ENCODE data around the gene CALCA.
"Not testable (repeated sequence)": the region's sequence is repeated elsewhere in the genome, so short reads cannot be mapped to it uniquely, and the experiment has no call there.

The CALCA gene, protein sequence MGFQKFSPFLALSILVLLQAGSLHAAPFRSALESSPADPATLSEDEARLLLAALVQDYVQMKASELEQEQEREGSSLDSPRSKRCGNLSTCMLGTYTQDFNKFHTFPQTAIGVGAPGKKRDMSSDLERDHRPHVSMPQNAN

DNA sequence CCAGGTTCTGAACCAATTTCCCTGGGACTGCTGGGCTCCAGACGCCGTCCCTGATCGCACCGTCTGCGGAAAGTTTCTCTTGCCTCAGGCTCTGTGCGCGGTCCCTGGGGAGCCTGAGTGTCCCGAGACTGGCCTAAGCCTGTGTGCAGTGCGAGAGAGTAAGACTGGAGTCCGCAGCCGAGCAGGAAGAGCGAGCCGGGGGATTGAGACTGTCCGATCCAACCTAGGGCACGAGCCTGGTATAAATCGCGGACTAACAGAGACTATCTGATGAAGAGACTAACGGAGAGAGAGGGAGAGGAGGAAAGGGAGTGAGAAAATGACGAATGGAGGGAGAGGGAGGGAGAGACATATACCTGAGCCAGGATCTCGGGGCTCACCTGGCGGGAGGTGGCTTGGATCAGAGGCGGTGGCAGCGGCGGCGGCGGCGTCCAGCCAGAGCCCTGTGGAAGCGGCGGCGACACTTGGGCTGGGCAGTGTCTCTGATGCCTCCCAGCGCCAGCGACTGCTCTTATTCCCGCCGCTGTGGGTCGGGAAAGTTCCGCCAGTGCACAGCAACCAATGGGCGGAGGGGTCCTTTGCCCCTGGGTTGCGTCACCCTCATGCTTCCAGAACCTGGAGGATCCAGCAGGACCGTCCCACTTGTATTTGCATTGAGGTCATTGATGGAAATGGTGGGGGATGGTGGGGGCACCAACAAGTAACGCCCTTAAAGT is at the start of gene CALCA:
TSS of gene CALCA (minus strand) at position 487 of the 716 bp plus-strand sequence. CDS start 1,159 bp downstream, outside the sequence.
- DNase-seq = no peak

DNA sequence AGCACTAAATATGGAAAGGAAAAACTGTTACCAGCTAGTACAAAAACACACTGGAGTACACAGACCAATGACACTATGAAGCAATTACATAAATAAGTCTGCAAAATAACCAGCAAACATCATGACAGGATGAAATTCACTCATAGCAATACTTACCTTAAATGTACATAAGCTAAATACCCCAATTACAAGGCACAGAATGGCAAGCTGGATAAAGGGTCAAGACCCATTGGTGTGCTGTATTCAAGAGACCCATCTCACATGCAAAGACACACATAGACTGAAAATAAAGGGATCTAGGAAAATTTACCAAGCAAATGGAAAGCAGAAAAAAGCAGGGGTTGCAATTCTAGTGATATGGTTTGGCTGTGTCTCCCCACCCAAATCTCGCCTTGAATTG is 44.0 kb upstream of the CALCA start:
- no peak for DNase-seq

DNA sequence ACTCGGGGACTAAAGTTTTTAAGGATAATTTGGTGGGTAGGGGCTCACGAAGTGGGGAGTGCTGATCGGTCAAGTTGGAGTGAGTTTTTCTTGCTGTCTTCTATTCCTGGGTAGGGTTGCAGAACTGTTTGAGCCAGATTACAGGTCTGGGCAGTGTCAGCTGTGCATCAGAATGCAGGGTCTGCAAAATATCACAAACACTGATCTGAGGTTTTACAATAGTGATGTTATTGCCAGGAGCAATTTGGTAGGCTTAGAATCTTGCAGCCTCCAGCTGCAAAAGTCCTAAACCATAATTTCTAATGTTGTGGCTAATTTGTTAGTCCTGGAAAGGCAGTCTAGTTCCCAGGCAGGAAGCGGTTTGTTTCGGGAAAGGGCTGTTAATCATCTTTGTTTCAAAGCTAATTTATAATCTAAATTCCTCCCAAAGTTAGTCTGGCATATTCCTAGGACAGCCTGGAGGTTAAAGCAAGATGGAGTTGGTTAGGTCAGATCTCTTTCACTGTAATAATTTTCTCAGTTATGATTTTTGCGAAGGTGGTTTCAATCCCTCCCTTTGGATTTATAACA is 39.7 kb upstream of the CALCA start:
- no peak for DNase-seq

DNA sequence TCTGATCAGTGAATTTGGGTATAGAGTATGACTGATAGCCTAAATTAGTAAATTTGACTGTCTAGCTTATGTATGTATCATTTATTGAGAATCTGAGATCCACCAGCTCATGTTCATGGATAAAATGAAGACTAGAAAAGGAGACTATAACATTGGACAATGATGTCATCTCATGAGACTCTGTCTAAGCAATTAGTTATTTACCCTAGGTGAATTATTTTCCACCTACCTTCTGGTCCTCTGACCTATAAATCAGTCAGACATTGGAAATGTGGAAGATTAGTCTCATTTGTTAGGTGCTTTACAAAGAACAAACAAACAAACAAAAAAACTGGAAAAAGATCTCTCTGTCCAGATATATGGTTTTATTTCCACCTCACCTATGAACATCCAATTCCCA is 38.7 kb upstream of the CALCA start:
- DNase-seq = no peak

DNA sequence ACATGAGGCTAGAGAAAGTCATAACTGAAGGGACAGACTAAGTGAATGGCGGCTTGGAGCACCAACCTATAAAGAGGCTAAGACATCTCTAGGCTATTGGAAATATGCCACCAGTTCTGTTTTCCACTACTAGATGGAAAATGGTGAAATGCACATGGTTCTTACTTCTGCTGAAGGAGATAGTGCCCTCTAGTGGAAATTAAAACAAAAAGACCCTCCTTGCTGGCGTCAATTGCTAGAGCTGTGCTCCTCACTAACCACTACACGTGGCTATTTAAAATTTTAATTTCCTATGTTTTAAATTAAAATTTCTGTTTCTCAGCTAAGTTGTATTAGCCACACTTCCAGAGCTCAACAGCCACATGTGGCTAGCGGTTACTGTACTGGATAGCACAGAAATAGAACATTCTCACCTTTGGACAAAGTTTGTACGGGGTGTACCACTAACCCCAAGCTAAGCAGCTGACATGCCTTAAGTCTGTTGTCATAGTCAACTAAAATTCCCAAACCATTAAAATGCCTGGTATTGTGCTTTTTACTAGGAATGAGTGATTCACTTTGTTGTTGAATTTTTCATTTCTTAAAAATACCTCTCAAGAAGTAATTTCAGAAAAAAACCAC is 34.1 kb upstream of the CALCA start:
- no peak for DNase-seq

DNA sequence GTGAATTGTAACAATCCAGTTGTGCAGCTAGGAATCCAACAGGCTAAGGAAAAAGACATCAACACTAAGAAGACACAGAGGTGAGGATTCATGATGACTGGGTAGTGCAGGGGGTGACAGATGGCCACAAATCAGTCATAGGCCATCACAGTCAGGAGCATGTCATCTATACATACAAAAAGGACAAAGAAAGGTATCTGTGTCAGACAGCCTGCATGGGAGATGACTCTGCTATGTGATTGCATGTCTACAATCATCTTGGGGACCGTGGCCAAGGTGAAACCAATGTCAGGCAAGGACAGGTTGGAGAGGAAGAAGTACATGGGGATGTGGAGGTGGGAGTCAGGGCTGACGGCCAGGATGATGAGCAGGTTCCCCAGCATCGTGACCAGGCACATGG is 16.0 kb upstream of the CALCA start:
- DNase-seq = not testable (repeated sequence)

DNA sequence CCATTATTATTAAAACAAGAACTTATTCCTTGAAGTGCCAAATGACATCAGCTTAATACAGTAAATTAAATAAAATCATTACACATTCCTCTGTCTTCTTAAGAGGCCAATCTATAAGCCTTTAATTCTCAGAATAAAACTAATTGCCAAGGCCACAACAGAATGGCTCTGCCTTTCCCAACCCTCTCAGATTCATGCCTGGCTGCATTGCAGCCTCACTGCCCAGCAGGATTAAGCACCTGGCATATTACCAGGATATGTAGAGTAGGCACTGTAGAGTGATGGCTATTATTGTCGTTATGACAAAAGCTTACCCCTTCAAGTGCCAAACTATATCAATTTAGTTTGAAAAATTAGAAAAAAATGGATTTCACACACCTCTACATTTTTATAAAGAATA is 9.4 kb upstream of the CALCA start:
- no peak for DNase-seq

DNA sequence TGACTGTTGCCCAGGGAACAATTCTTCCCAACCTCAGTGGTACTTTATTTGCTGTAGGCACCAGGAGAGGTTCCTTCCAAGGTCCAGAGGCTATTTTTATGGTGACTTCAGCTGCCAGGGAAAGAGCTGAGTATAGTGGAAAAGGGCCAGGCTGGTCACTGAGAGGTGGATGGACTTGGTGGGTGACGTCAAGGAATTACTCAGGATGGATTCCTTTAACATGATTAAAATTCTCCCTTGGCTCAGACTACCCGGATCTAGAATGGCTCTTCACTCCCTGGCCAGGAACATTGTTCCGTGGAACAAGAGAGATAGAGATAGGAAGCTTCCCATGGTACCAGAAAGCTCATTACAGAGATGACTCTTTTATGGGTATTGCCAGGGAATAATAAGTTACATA is 8.7 kb upstream of the CALCA start:
- DNase-seq = no peak

DNA sequence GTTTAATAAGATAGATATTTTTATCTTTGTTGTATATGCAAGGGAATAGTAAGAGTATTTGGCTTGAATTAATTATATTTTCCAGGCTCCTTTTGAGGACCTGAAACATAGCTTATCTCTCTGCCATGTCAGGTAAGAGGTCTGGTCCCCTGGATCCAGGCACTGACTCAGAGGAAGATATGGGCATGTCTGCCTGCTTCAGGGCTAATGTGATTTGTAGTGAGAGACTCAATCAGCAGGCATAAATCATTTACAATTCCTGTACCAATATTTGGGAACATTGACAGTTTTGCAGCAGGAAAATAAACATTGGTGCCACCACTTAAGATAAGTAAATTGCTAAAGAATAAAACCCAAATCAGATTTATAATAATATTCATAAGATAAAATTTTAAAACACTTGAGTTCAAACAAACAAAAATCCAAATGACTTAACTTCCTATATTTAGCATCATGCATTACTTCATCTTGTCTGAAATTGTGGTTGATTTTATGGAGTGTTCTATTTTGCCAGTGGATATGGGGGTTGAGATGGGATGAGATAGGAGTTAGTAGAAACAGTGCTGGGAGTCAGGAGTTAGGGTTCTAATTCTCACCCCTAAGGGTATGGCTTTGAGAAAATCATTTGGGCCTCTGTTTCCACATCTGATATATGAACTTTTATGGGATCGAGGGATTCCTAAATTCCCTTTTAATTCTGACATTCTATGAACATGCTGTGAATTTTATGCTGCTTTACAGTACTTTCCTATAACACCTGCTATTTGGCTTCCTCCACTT is 5.1 kb upstream of the CALCA start:
- DNase-seq = no peak

DNA sequence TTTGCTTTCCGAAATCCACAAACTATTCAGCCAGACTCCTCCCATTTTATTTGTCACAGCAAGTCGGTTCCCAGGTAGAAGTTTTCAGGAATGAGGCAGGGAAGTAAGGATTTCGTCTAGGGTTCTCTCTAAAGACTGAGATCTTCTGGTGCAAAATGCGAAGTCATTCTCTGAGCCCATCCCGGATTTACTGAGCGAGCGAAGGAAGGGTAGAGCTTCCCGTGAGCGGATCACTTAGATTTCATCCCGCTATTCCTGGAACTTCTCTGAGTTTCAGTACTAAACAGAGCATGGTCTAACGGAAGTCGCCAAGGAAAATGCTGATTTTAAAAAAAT is 3.1 kb upstream of the CALCA start:
- no peak for DNase-seq

DNA sequence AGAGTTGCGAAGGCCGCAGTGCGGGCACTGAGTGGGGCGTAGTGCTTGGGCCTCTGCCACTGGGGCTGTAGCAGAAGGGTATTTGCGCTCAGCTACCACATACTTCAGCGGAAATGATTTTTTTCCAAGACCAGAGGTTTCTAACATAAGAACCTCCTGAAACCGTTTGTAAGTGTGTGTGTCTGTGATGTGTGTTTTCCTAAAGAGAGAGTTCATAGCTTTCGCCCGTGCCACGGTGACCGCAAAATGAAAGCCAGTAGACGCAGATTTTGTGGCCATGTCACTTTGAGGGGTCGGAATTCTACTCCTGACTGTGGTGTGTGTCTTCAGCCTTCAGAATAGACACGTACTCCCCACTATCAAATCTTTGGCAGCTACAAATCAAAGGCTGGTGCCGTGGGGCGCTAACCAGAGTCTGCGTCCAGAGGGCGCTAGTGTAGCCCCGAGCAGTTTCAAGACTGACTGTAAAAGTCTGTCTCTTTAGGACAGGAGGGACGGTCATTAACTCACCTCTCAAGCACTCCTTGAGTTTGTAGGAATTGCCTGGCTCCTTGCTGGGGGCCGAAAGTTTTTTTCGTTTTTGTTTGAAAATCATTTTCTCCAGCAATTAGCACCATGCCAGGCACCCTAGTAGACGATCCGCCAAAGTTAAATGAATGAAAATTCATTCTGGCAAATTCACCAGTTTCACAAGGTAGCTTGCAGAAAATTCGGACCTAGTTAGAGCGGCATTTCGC is 2.5 kb upstream of the CALCA start:
- DNase-seq = peak; percentile 64

DNA sequence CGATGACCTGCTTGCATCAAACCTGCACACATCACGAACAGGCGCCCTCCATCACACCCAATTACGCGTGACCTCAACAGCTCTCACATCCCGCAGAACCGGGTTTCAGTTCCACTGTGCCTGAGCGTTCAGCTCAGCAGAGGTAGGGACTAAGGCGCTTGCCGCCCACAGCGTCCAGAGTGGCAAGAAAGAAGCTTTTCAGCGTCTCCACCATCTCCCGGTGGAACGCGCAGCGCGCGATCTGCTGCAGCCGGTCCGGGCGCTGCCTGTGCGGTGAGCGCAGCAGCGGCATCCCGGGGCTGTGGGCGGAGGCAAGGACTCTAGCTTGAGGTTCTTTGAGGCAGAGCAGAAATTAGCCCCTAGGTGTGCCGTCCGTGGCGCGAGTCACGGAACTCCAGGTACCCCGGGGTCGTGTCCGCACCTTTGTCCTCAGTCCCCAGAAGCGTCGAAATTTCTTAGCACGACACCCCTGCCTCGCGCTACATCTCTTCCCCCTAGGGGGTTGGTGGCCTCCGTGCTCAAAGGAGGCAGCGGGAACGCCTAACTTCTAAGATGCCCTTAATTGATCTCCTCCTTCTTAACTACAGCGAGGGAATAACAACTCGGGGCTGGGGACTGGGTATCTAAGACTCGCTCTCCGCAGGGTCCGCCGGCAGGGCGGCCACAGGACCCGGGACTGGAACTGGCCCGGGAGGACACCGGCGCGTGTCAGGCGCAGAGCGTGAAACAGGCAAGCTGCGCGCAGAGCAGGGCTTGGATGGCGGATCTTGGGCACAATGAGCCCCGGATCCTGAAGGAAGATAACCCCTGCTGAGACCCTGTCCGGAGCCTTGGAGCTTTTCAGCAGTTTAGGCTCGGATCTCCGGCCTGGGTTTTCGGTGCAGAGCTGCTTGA is 1.7 kb upstream of the CALCA start:
- DNase-seq = peak; percentile 46

DNA sequence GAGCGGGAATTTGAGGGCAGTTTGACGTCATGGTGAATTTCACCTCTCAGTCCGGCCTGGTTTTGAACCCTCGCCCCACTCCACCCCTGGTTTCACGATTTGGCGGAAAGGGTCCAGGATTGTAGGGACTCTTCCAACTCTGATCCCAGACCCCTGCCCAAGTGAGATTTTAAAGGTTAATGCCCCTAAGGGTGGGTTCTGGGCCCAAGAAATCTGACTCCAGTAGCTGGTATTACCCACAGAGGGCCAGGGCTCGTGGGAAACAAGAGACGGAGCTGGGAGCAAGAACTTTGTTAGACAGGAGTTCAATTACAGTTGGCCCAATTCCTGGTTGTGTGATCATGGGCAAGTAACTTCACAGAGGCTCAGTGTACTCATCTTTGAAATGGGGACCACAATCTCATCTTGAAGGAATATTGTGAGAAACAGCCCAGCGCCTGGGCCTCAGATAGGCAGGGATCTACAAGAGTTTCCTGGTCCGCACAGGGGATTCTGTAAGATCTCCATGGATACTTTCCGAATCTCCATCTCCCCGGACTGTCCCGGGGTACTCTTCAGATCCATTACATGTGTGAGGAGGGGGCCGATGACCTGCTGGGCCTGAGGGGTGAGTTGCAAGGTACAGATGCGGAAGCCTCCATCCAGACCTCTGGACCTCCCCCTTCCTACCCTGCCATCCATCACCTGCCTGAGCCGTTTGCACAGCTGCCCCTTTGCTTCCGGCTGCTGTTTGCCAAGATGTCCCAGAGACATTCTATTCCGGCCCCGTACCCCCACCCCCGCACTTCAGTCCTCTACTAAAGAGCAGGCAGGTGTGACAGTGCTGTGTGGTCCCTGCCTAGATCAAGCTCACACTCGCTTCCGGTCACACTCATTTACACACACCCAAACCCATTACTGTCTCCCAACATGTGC is 687 bp upstream of the CALCA start:
- no peak for DNase-seq

DNA sequence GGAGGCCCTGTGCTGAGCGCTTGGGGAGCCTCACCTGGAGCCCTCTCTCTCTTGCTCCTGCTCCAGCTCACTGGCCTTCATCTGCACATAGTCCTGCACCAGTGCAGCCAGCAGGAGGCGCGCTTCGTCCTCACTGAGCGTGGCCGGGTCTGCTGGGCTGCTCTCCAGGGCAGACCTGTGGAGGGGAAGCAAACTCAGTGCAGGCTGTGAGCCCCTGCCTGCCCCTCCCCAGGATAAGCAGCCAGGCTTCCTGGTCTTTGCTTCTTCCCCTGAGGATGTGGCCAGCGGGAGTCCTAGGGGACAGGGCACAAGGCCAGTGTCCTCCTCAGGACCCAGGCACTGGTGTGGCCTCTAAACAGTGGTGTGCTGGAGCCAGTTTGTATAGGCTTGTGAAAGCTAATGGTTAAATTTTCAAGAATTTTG is 2.2 kb downstream of the CALCA start:
- peak; percentile 70 for DNase-seq

DNA sequence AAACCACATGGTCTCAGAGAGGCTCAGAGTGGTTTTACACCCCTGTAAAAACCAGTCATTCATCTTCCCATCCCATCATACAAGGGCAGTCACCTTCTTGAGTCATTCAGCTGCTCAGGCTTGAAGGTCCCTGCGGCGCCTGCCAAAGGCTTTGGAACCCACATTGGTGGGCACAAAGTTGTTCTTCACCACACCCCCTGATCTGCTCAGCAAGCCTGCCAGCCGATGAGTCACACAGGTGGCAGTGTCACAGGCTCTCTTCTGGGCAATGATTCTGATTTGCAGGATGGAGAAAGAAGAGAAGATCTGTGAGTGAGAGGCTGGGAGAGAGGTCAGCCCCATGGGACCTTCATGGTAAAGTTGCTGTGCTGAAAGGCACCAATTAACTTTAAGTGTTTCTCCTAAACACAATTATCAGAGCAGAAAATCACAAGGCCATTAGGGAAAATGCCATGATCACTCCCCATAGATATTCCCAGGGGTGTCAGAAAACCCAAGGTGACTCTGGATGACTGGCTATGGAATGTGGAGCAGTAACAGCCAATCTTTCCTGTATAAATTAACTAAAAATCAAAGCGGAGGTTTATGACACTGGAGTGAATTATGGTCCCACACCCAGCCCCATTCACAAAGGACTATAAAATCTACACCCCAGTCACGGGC is 4.4 kb downstream of the CALCA start:
- DNase-seq = no peak

DNA sequence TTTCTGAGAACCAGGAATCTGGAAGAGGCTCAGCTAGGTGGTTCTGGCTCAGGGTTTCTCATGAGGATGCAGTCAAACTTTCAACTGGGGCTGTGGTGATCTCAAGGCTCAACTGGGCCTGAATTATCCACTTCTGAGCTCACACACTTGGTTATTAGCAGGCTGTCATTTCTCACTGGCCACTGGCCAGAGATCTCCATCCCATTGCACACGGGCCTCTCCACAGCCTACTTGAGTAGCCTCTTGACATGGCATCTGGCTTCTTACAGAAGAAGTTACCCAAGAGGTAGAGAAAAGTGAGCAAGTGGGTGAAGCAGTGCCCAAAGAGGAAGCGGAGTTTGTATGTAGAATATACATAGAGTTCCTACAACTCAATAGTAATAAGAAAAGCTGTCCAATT is 16.0 kb downstream of the CALCA start:
- DNase-seq = no peak

DNA sequence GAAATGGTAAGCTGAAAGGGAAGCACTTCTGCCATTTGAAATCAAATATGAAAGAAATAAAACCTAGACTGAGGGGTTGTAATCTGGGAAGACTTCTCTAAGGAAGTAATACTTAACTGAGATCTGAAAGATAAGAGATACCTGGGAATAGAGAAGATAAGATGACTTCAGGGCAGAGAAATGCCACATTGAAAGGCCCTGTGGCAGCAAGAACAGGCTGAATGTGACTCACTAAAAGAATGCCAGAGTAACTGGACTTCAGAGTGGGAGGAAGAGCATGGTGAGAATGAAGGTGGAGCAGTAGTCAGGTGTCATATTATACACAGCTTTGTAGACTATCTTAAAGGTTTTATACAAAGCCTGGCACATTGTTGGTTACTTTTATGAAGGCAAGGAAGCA is 17.6 kb downstream of the CALCA start:
- no peak for DNase-seq

DNA sequence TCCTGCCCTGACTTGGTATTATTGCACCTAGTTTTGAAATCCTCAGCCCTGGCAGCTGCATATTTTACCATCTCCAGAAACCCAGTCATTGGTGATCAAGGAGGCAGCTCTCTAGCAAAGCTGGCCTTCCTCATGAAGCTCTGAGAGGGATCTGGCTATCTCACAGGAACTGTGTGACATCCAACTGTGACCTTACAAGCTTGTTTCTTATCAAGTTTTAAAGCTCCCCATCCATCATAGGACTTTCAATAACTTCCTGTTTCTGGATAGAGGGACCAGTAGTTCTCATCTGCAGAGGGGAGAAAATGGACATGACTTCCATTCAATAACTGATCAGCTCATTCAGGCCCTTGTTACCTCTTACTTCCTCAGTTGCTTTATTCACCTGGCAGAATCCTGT is 18.2 kb downstream of the CALCA start:
- DNase-seq = no peak

DNA sequence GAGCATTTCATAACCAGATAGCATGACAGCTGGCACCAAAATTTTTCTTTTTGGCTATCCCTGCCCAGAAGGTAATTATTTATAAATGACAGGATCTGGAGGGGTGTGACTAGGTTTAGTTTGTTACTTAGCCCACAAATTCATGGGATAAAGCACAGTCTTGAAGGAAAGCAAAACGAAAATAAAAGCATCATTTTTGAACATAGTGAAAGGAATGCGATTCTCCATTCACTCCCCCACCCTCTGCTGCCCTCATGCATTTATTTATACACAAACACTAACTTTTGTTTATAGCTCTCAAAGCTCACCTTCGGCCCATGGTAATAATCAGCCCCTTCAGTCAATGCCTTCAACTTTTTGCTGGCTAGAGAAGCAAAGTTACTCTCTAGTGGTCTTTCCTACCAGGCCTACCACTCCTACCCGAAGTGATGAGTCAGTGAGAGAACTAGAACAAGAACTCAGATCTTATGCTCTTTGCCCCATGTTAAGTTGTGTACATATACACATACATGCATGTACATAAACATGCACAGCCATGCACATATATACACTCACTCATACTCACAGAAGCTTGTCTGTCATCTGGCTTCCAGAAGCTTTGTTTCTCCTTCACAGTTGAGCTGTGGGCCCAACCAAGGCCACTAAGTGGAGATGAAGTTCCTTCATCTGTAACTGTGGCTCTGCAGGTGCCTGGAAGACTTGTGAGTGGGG is 22.6 kb downstream of the CALCA start:
- DNase-seq = no peak

Data from stimulated activated CD4-positive, alpha-beta T cell treated with anti-CD3 and anti-CD28 coated beads, Interleukin-4, amount 100 ng/mL, for 1 hour (primary cell).